IMR-90 (cell line): ENCODE measurements around the gene ZNF695. TPM values are rescaled to one million over a fixed set of nuclear protein-coding genes. Genes with fewer than 3 reads are reported as not detected.

Source experiments
- ATAC-seq: fragments of 200-7000 bp; cut with Tn5 transposase; 2 replicates; pipeline ENCODE4 v1.9.1; 2020; ENCODE audit warnings: low read depth, mild to moderate bottlenecking, moderate library complexity
- BruUV-seq: library from RNA; stranded (reverse); fragments of 400-500 nt; replicated peaks from 2 replicates; lab custom pipeline; 2021; lab: Mats Ljungman, UMichigan
- CTCF ChIA-PET: fragments of 300-600 bp; formaldehyde crosslinking; extraction: SDS; loops from one replicate; lab custom pipeline; 2021; ENCODE audit warnings: antibody characterized with exemption; lab: Yijun Ruan, JAX
- POLR2A ChIA-PET: fragments of 300-600 bp; sonication (Branson Sonifier 250); formaldehyde crosslinking; loops from one replicate; lab custom pipeline; 2022; ENCODE audit warnings: antibody characterized with exemption; ENCODE audit not compliant: unreplicated experiment; lab: Charles Lee
- DNase-seq: peaks from one replicate; pipeline ENCODE4 v3.0.0; 2013
- H2AFZ ChIP-seq: replicated peaks from 2 replicates; pipeline ENCODE3; 2013; ENCODE audit warnings: low read length, mild to moderate bottlenecking; ENCODE audit not compliant: poor library complexity
- H2AK5ac ChIP-seq: 2 replicates; pipeline ENCODE4 v1.6.1; 2013; ENCODE audit warnings: low read depth, low read length, inconsistent platforms
- H2AK9ac ChIP-seq: replicated peaks from 2 replicates; pipeline ENCODE3; 2013; ENCODE audit warnings: mild to moderate bottlenecking, low read depth, low read length, moderate library complexity; ENCODE audit not compliant: poor library complexity
- H2BK120ac ChIP-seq: 2 replicates; pipeline ENCODE4 v1.6.1; 2013; ENCODE audit warnings: low read depth, low read length, inconsistent platforms
- H2BK15ac ChIP-seq: 3 replicates; pipeline ENCODE4 v1.6.1; 2013; ENCODE audit warnings: low read depth, low read length, inconsistent platforms
- H2BK20ac ChIP-seq: 2 replicates; pipeline ENCODE4 v1.6.1; 2013; ENCODE audit warnings: low read depth, mild to moderate bottlenecking, inconsistent platforms, low read length, moderate library complexity
- H2BK5ac ChIP-seq: 2 replicates; pipeline ENCODE4 v1.6.1; 2013; ENCODE audit warnings: mild to moderate bottlenecking, low read depth, low read length, inconsistent platforms; ENCODE audit not compliant: poor library complexity, severe bottlenecking
- H3K14ac ChIP-seq: replicated peaks from 2 replicates; pipeline ENCODE4 v1.6.1; 2013; ENCODE audit warnings: low read depth, low read length, inconsistent platforms
- H3K18ac ChIP-seq: 2 replicates; pipeline ENCODE4 v1.6.1; 2013; ENCODE audit warnings: low read depth, low read length, control low read depth
- H3K23ac ChIP-seq: 2 replicates; pipeline ENCODE4 v1.6.1; 2013; ENCODE audit warnings: low read depth, low read length, inconsistent platforms
- H3K27ac ChIP-seq: 2 replicates; pipeline ENCODE4 v1.5.1; 2013; ENCODE audit warnings: mild to moderate bottlenecking, control low read depth, low read length; ENCODE audit not compliant: insufficient read depth
- H3K27me3 ChIP-seq: 2 replicates; pipeline ENCODE4 v1.6.1; 2013; ENCODE audit warnings: low read length; ENCODE audit not compliant: control insufficient read depth, insufficient read depth
- H3K36me3 ChIP-seq: 2 replicates; pipeline ENCODE4 v1.6.1; 2013; ENCODE audit warnings: low read length, mixed read lengths; ENCODE audit not compliant: control insufficient read depth, insufficient read depth
- H3K4ac ChIP-seq: 2 replicates; pipeline ENCODE4 v1.6.1; 2013; ENCODE audit warnings: low read depth, low read length, inconsistent platforms
- H3K4me1 ChIP-seq: 2 replicates; pipeline ENCODE4 v1.6.1; 2013; ENCODE audit warnings: low read length, mixed read lengths; ENCODE audit not compliant: control insufficient read depth, insufficient read depth
- H3K4me2 ChIP-seq: 2 replicates; pipeline ENCODE4 v1.6.1; 2013; ENCODE audit warnings: low read depth, mild to moderate bottlenecking, control low read depth, low read length, moderate library complexity
- H3K4me3 ChIP-seq: 2 replicates; pipeline ENCODE4 v1.5.1; 2013; ENCODE audit warnings: low read depth, mild to moderate bottlenecking, control low read depth, low read length, moderate library complexity; ENCODE audit not compliant: insufficient read depth
- H3K56ac ChIP-seq: 2 replicates; pipeline ENCODE4 v1.6.1; 2013; ENCODE audit warnings: low read length, inconsistent platforms; ENCODE audit not compliant: insufficient read depth; ENCODE audit errors: extremely low read depth
- H3K79me1 ChIP-seq, 2 experiments: 2 replicates each; pipeline ENCODE4 v1.6.1; 2013; ENCODE audit warnings: low read length in 2 of 2, inconsistent platforms in 1 of 2, low read depth in 1 of 2
- H3K9ac ChIP-seq: 2 replicates; pipeline ENCODE4 v1.6.1; 2013; ENCODE audit warnings: low read depth, low read length, control low read depth
- H3K9me1 ChIP-seq: 2 replicates; pipeline ENCODE4 v1.6.1; 2013; ENCODE audit warnings: low read length, inconsistent platforms; ENCODE audit not compliant: insufficient read depth
- H3K9me3 ChIP-seq: 2 replicates; pipeline ENCODE4 v1.6.1; 2013; ENCODE audit warnings: low read length; ENCODE audit not compliant: control insufficient read depth, insufficient read depth
- H4K20me1 ChIP-seq: 2 replicates; pipeline ENCODE4 v1.6.1; 2013; ENCODE audit warnings: low read length, inconsistent platforms; ENCODE audit not compliant: insufficient read depth
- H4K5ac ChIP-seq: 2 replicates; pipeline ENCODE4 v1.6.1; 2013; ENCODE audit warnings: mild to moderate bottlenecking, low read depth, low read length, control low read depth
- H4K8ac ChIP-seq, 2 experiments: 2 replicates each; pipeline ENCODE4 v1.6.1; 2013; ENCODE audit warnings: low read depth in 2 of 2, low read length in 2 of 2, control low read depth in 1 of 2, inconsistent platforms in 1 of 2
- H4K91ac ChIP-seq: 2 replicates; pipeline ENCODE4 v1.6.1; 2013; ENCODE audit warnings: low read depth, low read length, inconsistent platforms; ENCODE audit not compliant: insufficient read depth
- BHLHE40 ChIP-seq: fragments of 150-350 bp; IDR thresholded peaks from 2 replicates; pipeline ENCODE4 v1.6.1; 2016; ENCODE audit warnings: mild to moderate bottlenecking, low read depth, low read length
- CHD1 ChIP-seq: IDR thresholded peaks from 2 replicates; pipeline ENCODE4 v1.6.1; 2012; ENCODE audit warnings: low read depth, low read length, improper control_type of control experiment
- ELK1 ChIP-seq: fragments of 150-350 bp; IDR thresholded peaks from 2 replicates; pipeline ENCODE4 v1.6.1; 2016; ENCODE audit warnings: low read depth, mild to moderate bottlenecking, low read length, moderate library complexity, borderline replicate concordance
- FOS ChIP-seq: fragments of 150-350 bp; IDR thresholded peaks from 2 replicates; pipeline ENCODE4 v1.6.1; 2016; ENCODE audit warnings: low read depth, low read length
- WGBS, 2 experiments: methylation state at CpG; one replicate each; pipeline versions ENCODE4 v1.1.5 to v1.1.7; 2013; ENCODE audit warnings: missing lambda C conversion rate in 2 of 2; ENCODE audit not compliant: insufficient read length in 1 of 2; ENCODE audit errors: extremely low coverage in 2 of 2; 5-methylcytosine and 5-hydroxymethylcytosine counted together
- dilution Hi-C: fragments of 300-500 bp; cut with HindIII; formaldehyde crosslinking; loops from one replicate; pipeline ENCODE4 v1.14.3; 2018; ENCODE audit warnings: low sequenced_read_pairs; ENCODE audit not compliant: unreplicated experiment
- in situ Hi-C: fragments of 300-500 bp; cut with MboI; formaldehyde crosslinking; loops from 3 replicates; pipeline ENCODE4 v1.14.3; 2019; ENCODE audit warnings: low sequenced_read_pairs, inconsistent platforms, mixed read lengths
- intact Hi-C: fragments of 100-400 bp; cut with micrococcal nuclease; formaldehyde crosslinking; loops from 2 replicates; pipeline ENCODE4 v1.10.0; 2022
- polyA plus RNA-seq, 3 experiments: library from polyadenylated mRNA; depleted of rRNA; stranded (reverse); fragments of >200 nt; gene quantifications; 2 replicates each; pipeline ENCODE4 v1.2.3, GENCODE V29; 2012; ENCODE audit warnings: low replicate concordance in 1 of 3
- total RNA-seq: library from RNA; depleted of rRNA; stranded (reverse); fragments of >200 nt; gene quantifications from 2 replicates; pipeline ENCODE4 v1.2.3, GENCODE V29; 2012
- TF ChIP-seq, protein P1 (sequence below): conservative IDR thresholded peaks from 2 replicates; pipeline ENCODE4 v1.5.1; 2012; ENCODE audit warnings: mild to moderate bottlenecking, low read depth, low read length, improper control_type of control experiment

ZNF695 gene
- total and polyA plus RNA-seq, 2 of the 4 experiments (the other 2 are of a cell fraction): 0.54 to 0.75 TPM

DNA sequence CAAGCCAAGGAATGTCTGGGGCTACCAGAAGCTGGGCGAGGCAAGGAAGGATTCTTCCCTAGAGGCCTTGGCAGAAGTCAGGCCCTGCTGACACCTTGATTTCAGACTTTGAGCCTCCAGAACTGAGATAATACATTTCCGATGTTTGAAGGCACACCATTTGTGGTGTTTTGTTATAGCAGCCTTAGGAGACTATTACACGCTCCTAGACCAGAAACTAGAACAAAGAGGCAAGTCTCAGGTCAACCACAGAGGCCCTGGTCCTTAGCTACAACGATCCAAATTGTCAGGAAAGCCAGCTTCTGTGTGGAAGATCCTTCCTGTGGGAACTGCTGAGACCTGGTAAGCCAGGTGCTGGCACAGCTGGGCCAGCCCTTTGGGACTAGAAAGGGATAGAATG, 56.4 kb downstream of the ZNF695 start:
- Histone ChIP-seq H2BK120ac (no peak overlapping the region), H3K23ac (no peak overlapping the region), H3K4ac (no peak overlapping the region), H3K4me3 (no peak overlapping the region), H3K79me1 (no peaks in the 10 kb centered on the region), H2AK5ac (no peak overlapping the region), H3K4me2 (no peak overlapping the region), H3K4me1 (no peaks in the 10 kb centered on the region), H4K91ac (no peak overlapping the region), H3K9me3 (no peaks in the 10 kb centered on the region), H3K27me3 (no peaks in the 10 kb centered on the region), H2BK15ac (no peak overlapping the region), H3K27ac (no peak overlapping the region), H3K36me3 (no peaks in the 10 kb centered on the region), H2BK20ac (no peak overlapping the region), H2BK5ac (no peak overlapping the region), H2AK9ac (no peak overlapping the region), H3K18ac (no peak overlapping the region), H3K56ac (no peak overlapping the region), H4K5ac (no peak overlapping the region), H4K8ac (no peak overlapping the region), H3K9me1 (no peaks in the 10 kb centered on the region), H2AFZ (no peak overlapping the region), H4K20me1 (no peaks in the 10 kb centered on the region), H3K9ac (no peak overlapping the region), H3K14ac (no peak overlapping the region)
- intact Hi-C loops: no loop called here
- BruUV-seq: no TSS peak
- no peak for DNase-seq
- dilution Hi-C loops: no loop called here
- ATAC-seq: no peak
- CTCF ChIA-PET: interaction anchor here (0.6 kb wide), 1 partner anchor 11 kb away, joined by 4 read pairs; no protein-coding TSS in a partner anchor
- WGBS, 2 experiments: 100% methylated on average over 1 of the region's 4 CpGs; no CpG with 5 or more reads in 1 of the 2 experiments
- POLR2A ChIA-PET: no interaction called here
- TF ChIP-seq CHD1 (no peak), FOS (no peak), BHLHE40 (no peak), ELK1 (no peak)
- TF ChIP-seq, protein P1, sequence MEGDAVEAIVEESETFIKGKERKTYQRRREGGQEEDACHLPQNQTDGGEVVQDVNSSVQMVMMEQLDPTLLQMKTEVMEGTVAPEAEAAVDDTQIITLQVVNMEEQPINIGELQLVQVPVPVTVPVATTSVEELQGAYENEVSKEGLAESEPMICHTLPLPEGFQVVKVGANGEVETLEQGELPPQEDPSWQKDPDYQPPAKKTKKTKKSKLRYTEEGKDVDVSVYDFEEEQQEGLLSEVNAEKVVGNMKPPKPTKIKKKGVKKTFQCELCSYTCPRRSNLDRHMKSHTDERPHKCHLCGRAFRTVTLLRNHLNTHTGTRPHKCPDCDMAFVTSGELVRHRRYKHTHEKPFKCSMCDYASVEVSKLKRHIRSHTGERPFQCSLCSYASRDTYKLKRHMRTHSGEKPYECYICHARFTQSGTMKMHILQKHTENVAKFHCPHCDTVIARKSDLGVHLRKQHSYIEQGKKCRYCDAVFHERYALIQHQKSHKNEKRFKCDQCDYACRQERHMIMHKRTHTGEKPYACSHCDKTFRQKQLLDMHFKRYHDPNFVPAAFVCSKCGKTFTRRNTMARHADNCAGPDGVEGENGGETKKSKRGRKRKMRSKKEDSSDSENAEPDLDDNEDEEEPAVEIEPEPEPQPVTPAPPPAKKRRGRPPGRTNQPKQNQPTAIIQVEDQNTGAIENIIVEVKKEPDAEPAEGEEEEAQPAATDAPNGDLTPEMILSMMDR: no peak
- in situ Hi-C loops: no loop called here
